Fibroblast of lung (primary cell): ENCODE data around the gene SP6.

ENCODE experiments used
- CTCF ChIP-seq, 2 donors: IDR thresholded peaks in 1 of 2; conservative IDR thresholded peaks in 1 of 2; 1 replicate in 1 of 2; 2 replicates in 1 of 2; pipeline ENCODE4 v1.5.1; 2011 to 2012; ENCODE audit warnings: low read length in 2 of 2, control low read depth in 1 of 2, inconsistent platforms in 1 of 2, low read depth in 1 of 2, mild to moderate bottlenecking in 1 of 2
- EZH2 ChIP-seq: IDR thresholded peaks from 2 replicates; pipeline ENCODE4 v1.5.1; 2012; ENCODE audit warnings: low read length, control low read depth, mild to moderate bottlenecking; ENCODE audit errors: missing control alignments

GRCh38 chr17:47889734-47890529 is 39.0 kb upstream of the SP6 start:
- peak; percentile 86 to 91 for TF ChIP-seq CTCF (conservative IDR thresholded peaks at IDR 0.05 in 1 of 2, IDR thresholded peaks at IDR 0.05 in 1 of 2; ENCODE audit: low read depth in 1 of 2, low read length in 2 of 2)
- no peak for TF ChIP-seq EZH2
